T-helper 22 cell (primary cell): ENCODE data around the gene CDK14.

Experiments used
- DNase-seq: peaks from one replicate; pipeline ENCODE4 v3.0.0-alpha.2; 2020; ENCODE audit warnings: low read depth

Gene CDK14

DNA sequence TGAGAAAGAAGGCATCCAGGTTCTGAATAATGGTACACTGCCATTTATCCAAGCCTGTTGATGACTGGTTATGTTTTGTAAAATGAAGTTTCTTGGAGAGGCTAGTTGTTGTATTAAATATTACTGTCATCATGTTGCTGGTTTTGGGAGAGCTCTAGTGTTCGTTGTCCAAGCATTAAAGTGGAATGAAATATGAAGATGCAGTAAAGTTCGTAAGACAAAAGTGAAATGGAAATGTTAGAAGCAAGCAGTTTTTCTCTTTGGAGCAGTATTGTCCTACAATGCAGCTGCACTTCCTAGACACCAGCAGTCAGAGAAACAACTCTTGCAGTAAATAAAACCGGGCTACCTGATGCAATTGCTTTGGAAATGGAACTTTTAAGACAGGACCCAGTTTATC, 511.3 kb downstream of the CDK14 start:
- no peak for DNase-seq

DNA sequence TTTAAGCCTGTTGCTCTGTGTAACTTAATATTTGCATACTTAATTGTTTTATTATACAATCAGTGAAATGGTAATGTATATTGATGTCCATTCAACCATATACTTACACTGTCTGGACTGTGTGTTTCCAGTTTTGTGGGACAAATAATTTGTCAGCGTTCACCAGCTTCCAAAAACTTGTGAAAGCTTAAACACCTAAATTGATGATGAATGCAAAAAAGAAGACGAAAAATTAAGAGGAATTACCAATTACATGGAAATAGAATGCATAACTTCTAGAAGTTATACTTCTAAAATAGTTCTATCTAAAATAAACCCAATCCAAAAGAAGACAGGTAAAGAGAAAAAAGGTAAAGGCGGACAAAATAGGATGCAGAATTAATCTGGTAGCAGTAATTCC, 513.1 kb downstream of the CDK14 start:
- DNase-seq = no peak

DNA sequence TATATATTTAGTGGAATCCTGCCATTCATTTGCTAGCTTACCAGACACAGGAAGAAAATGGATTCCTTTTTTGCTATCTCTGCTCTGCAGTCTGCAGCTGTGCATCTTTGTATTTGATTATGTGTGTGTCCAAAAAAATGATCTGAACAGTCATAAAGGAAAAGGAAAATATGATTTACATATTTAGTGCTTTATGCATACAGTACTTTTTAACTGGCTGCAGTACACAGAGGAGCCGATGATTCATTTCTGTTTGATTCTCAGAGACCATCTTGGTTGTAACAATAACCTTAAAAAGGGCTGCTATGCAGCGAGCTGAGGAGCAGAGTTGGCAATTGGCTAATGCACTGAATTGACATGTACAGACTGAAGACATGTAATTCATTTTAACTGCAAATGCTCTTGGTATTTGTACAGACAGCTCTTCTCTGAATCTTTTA, 516.8 kb downstream of the CDK14 start:
- DNase-seq = no peak

DNA sequence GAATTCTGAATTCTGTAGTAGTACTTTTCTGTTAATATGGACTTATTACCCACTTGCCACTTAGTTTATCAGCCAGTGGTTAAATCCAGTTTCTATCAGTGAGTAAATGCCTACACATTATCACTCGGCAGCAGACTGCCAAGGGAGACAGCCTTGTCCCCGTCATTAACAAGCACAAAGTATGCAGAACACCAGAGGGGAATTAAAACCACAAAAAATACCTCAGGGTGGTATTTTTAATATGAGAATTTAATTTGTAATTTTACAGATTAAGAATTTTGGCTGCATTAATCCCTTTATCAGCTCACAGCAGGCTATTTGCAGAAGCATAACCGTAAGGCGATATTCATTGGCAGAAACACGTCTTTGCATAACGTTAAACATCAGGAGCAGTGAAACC, 518.1 kb downstream of the CDK14 start:
- no peak for DNase-seq

DNA sequence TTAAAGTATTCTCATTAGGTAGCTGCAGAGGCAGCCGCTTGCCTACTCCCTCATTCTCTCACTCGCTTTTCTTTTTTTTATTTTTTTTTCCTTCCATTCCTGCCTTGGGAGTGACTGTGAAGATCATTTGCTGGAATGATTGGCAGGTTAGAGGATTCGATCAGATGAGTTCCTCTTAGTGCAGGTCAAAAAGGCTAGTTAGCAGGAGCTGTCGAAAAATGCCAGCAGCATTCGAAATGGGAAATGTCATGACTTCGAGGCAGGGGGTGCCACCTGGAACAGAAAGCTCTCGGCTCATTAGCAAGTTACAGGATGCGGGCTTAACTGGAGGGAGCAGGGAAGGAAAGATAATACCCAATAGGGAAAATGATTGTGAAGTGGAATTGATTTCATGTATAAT, 530.6 kb downstream of the CDK14 start:
- no peak for DNase-seq

DNA sequence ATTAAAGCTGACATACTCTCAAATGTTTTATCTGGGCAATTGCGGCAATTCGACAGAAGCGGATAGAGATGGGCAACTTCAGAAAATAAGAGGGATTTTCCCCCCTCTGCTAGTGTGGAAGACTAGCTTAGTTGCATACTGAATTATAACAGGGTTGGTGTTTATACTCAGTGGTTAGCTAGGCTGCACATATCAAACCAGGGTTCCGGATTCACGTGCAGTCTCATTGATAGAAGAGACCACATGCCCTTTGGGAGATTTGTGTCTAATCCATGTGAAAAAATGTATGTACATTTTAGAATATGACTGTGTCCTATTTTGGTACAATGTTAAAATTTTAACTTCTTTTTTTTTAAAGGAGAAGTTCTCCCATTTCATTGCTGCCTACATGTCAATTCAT, 531.2 kb downstream of the CDK14 start:
- DNase-seq = no peak

DNA sequence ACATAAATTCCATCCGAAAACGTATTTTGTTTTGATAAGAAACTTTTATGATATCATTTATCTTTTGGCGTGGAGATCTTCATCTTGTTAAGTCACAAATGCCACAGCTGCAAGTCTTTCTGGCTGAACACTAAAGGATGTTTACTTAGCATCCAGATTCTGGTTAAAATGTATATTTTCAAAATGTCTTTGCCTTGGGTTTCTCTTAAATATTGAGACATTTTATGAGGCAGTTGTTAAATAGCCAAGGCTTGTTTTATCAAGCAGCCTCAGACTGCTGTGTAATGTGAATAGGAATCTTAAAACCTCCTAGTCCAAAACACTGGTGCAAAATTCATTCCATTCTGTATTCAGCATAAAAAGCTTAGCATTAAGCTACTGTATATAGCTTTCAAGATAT, 531.8 kb downstream of the CDK14 start:
- DNase-seq = no peak

DNA sequence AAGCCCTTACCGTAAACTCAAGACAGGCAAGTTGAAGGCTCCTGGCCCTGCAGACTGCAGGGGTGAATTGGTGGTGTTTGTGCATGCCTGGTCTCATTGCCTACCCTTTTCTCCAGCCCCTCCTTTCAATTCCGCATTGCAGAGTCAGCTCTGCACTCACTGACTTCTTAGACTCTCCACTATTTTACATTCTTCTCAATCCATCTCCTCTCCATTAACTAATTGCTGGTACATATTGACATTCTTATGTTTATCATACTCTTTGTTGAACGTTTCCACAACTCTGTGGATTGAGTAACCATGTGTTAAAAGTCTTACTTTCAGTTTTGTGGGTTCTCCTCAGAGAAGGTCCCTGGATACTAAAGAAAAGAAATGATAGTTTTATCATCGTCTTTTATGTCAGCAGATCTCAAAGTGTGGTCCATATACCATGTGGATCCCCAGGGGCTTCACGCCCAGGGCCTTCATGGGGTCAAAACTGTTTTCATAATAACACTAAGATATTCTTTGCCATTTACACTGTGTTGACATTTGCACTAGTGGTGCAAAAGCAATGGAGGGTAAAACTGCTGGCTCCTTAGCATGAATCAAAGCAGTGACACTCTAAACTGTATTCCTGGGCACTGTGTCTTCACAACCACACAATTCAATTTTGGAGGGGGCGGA, 532.7 kb downstream of the CDK14 start:
- no peak for DNase-seq

DNA sequence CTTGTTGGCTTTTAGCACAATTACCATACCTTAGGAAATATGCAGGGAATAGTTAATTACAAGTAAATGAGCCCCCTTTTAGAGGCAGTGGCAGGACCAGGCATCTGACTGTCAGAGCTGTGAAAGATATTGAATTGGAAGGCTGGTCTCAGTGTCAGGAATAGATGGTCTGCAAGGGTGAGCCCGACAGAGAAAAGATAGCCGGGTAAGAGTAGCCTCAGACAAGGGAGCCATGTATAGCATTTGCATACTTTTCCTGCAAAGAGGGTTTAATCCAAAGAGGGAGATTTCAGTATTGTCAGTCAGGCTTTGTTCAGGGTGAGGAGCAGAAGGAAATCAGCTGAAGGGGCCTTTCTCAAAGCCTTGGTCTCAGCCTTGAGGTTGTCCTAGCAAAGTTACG, 539.2 kb downstream of the CDK14 start:
- DNase-seq = no peak

DNA sequence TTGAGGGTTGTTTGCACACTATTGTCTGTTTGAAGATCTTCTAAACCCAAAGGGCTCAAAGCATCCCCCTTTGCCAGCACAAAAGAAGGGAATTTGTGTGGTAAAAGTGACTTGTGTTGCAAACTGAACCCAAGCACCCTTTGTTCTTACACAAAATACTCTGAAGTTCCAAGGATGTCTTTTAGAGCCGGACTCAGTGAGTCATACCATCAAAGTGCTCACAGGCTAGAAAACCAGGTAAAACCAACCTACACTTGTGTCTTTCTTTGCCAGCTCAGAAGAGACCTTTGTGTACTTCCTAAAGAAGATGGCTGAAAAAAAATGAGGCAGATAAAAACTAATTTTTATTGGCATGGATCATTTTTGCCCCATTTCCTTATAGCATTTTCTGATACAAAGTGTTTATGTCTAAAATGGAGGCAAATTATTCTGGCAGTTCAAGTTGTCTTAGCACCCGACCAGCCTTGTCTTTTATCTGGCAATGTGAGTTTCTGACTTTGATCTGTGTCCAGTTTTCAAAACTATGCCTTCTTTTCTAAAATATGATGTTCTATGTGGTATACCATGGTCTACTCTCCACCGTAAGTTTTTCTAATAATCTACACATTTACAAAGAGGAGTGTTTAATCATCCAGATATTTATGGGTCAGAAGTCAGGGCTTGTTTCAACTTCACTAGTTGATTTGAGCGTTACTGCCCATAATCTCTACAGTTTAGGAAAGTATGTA, 539.7 kb downstream of the CDK14 start:
- no peak for DNase-seq

DNA sequence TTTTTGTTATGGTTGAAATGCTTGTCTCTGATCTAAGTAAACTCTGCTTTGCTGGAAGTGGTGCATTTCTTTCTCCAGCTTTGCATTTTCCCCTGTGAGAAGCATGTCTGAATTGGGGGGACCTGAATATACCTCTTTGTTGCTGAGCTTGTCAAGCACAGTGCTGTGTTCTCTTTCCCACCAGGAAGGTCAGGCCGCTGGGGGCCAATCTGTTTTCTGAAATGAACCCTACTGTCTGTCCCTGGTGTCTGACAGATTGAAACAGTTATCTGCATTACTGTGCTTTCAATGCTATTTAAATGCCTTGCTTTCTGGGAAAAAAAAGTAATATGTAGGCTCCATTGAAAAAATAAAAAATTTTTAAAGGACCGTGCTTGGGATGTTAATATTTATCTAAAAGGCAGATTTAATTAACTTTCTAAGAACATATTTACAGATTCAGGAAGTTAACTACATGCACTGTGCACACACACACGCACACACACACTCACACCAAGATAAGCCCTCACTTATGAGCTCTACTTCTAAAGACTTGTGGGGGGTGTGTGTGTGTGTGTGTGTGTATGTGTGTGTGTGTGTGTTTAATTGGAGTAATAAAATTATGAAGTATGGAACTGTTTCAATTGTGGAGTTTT, 541.1 kb downstream of the CDK14 start:
- no peak for DNase-seq

DNA sequence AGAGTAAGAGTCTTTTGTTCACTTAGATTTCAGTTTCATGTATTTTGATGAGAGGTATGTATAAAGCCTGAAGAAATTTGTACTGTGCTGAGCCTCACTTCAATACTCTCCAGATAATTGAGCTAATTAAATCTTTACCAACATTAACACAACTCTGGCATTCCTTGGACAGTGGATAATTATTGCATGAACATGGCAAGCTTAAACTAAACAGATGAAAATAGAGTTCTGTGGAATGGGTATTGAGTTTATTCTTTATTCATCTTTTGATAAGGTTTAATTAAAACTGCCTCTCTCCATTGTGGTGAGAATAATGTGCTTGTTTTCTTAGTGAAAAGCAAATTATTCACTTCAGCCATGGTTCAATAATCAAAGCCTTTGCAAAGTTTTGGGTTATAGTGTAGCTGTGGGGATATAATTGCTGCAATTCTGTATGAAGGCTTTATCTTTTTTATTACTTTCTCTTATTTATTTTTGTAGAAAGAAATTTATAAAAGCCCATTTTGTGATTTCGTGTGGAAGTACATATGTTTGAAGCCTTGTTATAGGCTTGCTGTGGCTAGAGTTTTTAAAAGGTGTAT, 541.8 kb downstream of the CDK14 start:
- DNase-seq = no peak

DNA sequence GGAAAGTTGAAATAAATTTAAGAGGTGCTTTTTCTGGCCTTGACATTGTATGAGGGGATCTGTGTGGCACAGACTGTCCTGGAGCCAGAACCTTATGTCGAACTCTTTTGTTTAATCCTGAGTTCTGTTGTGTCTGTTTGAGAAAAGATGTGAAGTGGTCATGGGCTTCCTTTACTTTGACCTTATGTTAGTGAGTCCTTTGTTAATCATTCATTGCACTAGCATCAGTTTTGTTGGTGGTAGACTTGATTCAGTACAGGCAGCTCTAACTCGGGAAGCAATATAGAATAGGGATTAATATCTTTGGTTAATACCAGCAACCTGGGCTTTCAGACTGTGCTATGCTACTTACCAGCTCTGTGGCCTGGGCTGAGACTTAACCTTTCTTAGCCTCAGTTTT, 544.2 kb downstream of the CDK14 start:
- DNase-seq = no peak

DNA sequence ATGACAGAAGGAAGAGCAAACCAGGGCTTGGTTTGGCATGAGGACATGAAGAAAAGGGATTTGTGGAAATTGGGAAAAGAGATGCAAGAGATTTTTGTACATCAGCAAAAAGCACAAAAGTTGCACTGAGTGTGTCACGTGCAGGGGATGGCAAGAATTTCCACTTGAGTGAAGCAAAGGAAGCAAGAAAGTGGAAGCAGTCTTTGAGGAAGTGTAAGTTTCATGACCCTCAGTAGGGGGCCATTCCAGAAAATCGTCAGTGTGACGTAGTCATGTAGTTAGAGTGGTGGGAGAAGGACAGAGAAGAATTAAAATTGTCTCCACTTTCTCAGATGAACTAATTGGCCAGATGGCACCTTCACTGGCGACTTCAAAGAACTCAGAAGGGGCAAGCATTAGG, 544.9 kb downstream of the CDK14 start:
- DNase-seq = no peak

DNA sequence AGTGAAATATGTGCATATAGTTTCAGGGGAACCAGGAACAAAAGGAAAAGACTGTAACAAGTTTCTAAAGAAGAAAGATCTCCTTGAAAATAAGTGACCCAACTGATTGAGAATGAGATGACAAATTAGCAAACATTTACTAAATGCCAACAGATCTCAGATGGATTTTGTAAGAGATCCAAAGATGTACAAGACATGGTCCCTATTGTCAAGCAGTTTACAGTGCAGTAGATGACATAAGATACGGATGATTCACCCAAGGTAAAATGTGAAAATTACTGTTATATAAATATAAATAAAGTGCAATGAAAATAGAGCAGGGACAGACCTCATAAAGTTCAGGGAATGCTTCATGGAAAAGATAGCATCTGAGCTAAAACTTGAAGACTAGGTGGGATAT, 546.6 kb downstream of the CDK14 start:
- no peak for DNase-seq

DNA sequence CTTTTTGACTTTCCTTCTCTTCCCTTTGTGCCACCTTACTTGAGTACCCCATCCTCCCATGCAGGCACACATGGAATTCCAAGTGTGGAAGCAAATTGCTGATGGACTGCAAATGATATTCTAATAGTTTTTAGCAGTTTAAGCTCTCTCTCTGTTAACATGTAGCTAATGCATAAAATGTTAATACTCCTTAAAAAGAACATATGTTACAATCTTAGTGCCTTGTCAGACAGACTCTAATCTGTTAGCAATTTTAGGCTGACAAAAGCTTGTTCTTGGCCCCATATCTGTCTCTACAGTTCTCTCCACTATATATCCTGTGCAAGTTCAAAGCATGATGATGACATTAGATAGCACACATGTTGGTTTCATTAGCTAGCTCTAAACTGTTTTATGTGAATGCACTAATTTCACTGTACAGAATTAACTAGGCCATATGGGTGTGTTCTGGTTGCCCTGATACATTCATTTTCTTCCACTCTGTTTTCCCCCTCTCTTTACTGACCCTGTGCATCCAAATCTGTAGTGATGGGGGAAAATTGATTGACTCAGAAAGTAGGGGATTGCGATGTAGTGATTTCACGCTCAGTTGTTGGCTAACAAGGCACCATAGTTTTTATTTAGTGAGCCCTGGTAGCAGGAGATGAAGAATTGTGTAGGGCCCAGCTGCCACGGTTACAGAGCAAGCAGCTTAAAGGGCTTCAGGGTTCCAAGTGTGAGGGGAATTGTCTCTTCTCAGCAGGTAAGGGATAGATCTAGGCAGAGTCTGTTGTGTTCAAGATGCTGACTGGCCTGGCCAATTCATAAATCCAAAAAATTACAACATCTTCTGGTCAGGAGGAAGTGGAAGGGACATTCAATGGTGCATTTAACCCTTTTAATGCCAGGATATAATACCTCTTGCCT, 553.5 kb downstream of the CDK14 start:
- no peak for DNase-seq

DNA sequence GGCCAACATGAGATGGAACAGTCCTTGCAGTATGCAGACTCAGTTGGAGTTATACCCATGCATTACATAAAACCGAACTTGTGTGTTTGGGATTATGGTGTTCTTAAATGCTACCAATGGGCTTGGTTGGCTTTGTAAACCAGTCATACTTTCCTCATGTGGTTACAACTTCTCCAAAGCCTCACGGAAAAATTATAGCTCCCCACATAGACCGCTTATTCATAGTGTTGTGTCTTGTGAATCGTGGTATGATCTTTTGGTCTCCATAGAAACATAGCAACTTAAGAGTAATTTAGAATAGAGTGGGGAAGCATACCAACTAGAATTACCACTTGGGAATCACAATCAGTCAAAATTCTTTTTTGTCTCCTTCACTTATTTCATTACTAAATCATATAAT, 555.8 kb downstream of the CDK14 start:
- DNase-seq = no peak

DNA sequence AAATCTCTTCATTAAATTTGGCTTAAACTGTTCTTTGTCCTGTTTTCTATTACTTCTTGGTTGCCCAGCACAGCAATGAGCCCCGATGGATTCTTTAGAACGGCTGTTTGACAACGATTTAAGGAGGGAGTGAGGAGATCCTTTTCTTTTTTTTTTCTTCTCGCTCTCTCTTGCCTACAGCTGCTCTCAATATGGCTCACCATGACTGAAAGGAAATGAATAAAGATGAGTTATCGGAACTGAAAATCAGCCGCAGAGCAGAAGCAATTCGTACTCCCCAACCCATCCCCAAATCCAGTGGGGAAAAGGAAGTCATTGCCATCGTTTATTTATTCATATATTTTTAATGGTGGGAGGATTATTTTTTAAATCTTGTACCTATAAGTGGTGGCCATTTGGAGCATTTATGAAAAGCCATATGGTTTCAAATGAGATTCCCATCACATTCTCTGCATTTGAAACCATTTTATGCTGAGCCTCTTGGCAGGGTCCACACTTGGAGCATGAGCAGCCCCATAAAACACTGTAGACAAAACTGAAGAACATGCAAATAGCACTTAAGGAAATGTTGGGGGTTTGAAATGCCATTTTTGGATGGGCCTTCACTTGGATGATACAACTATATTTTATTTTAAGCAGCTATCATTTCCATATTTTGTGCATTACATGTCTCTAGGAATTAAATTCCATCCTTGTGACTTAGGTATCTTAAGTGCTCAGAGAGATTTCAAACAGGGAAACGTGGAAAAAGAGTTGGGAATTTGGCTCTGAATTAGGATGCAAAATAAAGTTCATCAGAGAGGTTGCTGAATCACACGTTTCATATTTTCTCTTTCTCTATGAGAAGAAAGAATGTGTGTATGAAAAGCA, 560.4 kb downstream of the CDK14 start:
- DNase-seq = no peak

DNA sequence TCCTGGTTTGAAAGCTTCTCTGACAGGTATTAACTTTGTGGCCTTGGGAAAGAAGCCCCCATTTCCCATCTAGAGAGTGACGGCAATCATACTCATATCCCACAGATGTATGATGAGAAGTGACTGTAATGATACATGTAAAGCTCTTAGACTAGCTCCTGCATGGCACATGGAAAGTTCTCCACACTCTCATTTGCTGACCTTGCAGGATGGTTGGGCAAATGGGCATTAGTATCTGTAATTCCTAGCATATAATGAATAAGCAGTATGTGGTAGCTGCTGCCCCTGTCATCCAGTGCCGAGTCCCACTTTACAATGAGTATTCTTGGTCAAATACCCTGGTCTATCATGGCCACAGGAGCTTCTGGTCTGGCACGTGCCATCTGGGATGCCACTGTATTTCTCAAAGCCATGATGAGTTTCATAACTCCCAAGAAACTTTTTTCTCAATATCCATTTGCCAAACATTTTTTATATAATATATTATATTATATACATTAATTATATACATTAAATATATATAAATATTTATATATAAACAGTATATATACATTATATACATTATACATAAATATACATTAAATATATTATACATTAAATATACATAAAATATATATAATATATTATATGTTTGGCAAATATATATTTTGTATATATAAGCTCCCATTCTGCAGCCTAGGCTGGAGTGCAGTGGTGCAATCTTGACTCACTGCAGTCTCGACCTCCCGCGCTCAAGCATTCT, 561.6 kb downstream of the CDK14 start:
- DNase-seq = no peak

DNA sequence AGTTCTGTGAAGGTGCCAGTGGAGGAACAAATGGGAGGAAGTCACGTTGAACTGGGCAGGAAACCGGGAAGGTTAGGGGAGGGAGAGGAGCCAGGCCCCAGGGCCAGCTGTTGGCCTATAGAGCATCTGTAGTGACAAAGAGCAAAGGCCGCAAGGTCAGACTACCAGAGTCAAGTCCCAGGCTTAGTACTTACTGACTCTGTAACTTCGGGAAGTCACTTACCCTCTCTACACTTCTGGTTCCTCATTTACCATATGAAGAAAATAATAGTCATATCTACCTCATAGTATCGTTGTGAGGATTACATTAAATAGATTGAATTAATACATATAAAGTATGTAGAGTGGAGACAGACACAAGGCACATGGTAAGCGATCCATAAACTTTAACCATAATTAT, 566.3 kb downstream of the CDK14 start:
- DNase-seq = no peak
